Sigmoid colon (tissue), 4 donors: Measurements from ENCODE around the gene NID1.

ENCODE experiments used
- CTCF ChIP-seq, 4 experiments: fragments of 450-650 bp in 3 of 4; fragments of 200-600 bp in 1 of 4; IDR thresholded peaks; one replicate each; pipeline ENCODE4 v1.5.1; 2016 to 2019; ENCODE audit warnings: antibody characterized with exemption in 4 of 4, mild to moderate bottlenecking in 3 of 4, moderate library complexity in 2 of 4
- EP300 ChIP-seq, 4 donors: sonication (generic); formaldehyde crosslinking; IDR thresholded peaks; one replicate each; pipeline ENCODE4 v1.6.1; 2017; ENCODE audit warnings: antibody characterized with exemption in 4 of 4
- POLR2A ChIP-seq, 2 donors: fragments of 450-650 bp; IDR thresholded peaks; one replicate each; pipeline ENCODE4 v1.6.1; 2016; ENCODE audit warnings: antibody characterized with exemption in 2 of 2, mild to moderate bottlenecking in 2 of 2, moderate library complexity in 2 of 2
- POLR2AphosphoS5 ChIP-seq, 4 donors: sonication (generic); formaldehyde crosslinking; IDR thresholded peaks; one replicate each; pipeline ENCODE4 v1.6.1; 2017; ENCODE audit warnings: antibody characterized with exemption in 4 of 4

- no peak for TF ChIP-seq CTCF (IDR thresholded peaks at IDR 0.05)
- no peak for TF ChIP-seq POLR2A (IDR thresholded peaks at IDR 0.05)
- TF ChIP-seq POLR2AphosphoS5 (IDR thresholded peaks at IDR 0.05), result no peak
- no peak for TF ChIP-seq EP300 (IDR thresholded peaks at IDR 0.05)
Measured at GRCh38 chr1:236102611-236103010, 37.7 kb upstream of the NID1 start.
